Natural killer cell treated with Interleukin-12 subunit alpha and Interleukin-12 subunit beta and Interleukin-15 and Interleukin-18, amount 100 ng/mL, for 72 hours (primary cell): ENCODE measurements around the gene CELF2. TPM values are rescaled to one million over a fixed set of nuclear protein-coding genes. Genes with fewer than 3 reads are reported as not detected.
A peak's percentile ranks its signal among the peaks of the same experiment; 100 is the strongest.

ENCODE experiments used
- ATAC-seq, 2 donors: fragments of 150-1000 bp; cut with Tn5 transposase in 1 of 2; sonication (Bioruptor Pico), chemical (Tn5 transposase) in 1 of 2; 2 replicates each; pipeline ENCODE4 v1.10.0; 2021
- DNase-seq: peaks from one replicate; pipeline ENCODE4 v3.0.0; 2022; ENCODE audit warnings: low spot score
- H3K27ac Mint-ChIP-seq, 2 donors: 1 replicate in 1 of 2; 2 replicates in 1 of 2; pipeline ENCODE4 v1.8.0; 2022; ENCODE audit warnings: mixed read lengths in 2 of 2, mild to moderate bottlenecking in 1 of 2, moderate library complexity in 1 of 2
- H3K27me3 Mint-ChIP-seq, 2 donors: 1 replicate in 1 of 2; 2 replicates in 1 of 2; pipeline ENCODE4 v1.8.0; 2022; ENCODE audit warnings: mixed read lengths in 2 of 2
- H3K36me3 Mint-ChIP-seq: one replicate; pipeline ENCODE4 v1.8.0; 2022; ENCODE audit warnings: mixed read lengths
- H3K4me1 Mint-ChIP-seq, 2 donors: 1 replicate in 1 of 2; 2 replicates in 1 of 2; pipeline ENCODE4 v1.8.0; 2022; ENCODE audit warnings: low read depth in 2 of 2, mixed read lengths in 2 of 2, mild to moderate bottlenecking in 1 of 2
- H3K4me3 Mint-ChIP-seq: one replicate; pipeline ENCODE4 v1.8.0; 2022; ENCODE audit warnings: mixed read lengths
- H3K9me3 Mint-ChIP-seq: 2 replicates; pipeline ENCODE4 v1.8.0; 2022; ENCODE audit warnings: mixed read lengths
- total RNA-seq, 2 donors: library from RNA; stranded (reverse); gene quantifications; one replicate each; pipeline ENCODE4 v1.2.3, GENCODE V29; 2022

Gene CELF2
- total RNA-seq, 2 donors from 2014 or later = 185 to 208 TPM

- no peak for DNase-seq
- Mint-ChIP-seq H3K27ac (peak overlapping the region; percentile 88 to 94), H3K27me3 (no peaks in the 10 kb centered on the region), H3K9me3 (no peaks in the 10 kb centered on the region), H3K4me1 (peaks cover 80 to 86% of the 10 kb centered on the region in 2 donors), H3K4me3 (peak overlapping the region; percentile 79), H3K36me3 (no peaks in the 10 kb centered on the region)
- no peak for ATAC-seq
These were observed 132.6 kb downstream of the CELF2 start for GRCh38 chr10:11150231-11150731.

GRCh38 chr10:11150879-11151415 is 133.3 kb downstream of the CELF2 start:
- H3K36me3 Mint-ChIP-seq = no peaks in the 10 kb centered on the region
- DNase-seq (no peak), ATAC-seq (no peak)
- peaks cover 75 to 80% of the 10 kb centered on the region in 2 donors for H3K4me1 Mint-ChIP-seq
- peak overlapping the region; percentile 88 to 94 for H3K27ac Mint-ChIP-seq
- H3K9me3 Mint-ChIP-seq = no peaks in the 10 kb centered on the region
- no peaks in the 10 kb centered on the region for H3K27me3 Mint-ChIP-seq
- peak overlapping the region; percentile 79 for H3K4me3 Mint-ChIP-seq

- H3K4me3 Mint-ChIP-seq = no peak overlapping the region
- H3K4me1 Mint-ChIP-seq = peaks cover 73 to 79% of the 10 kb centered on the region in 2 donors
- peaks cover 3% of the 10 kb centered on the region for H3K9me3 Mint-ChIP-seq
- peak overlapping the region; percentile 81 to 94 for H3K27ac Mint-ChIP-seq
- DNase-seq (no peak), ATAC-seq (no peak)
- no peaks in the 10 kb centered on the region for H3K27me3 Mint-ChIP-seq
- no peaks in the 10 kb centered on the region for H3K36me3 Mint-ChIP-seq
These were observed 135.1 kb downstream of the CELF2 start for GRCh38 chr10:11152801-11153200.

GRCh38 chr10:11153245-11153644 is 135.6 kb downstream of the CELF2 start:
- peak overlapping the region; percentile 81 to 94 for H3K27ac Mint-ChIP-seq
- peaks cover 3% of the 10 kb centered on the region for H3K9me3 Mint-ChIP-seq
- no peak for DNase-seq
- H3K4me3 Mint-ChIP-seq = no peak overlapping the region
- no peak for ATAC-seq
- H3K27me3 Mint-ChIP-seq = no peaks in the 10 kb centered on the region
- no peaks in the 10 kb centered on the region for H3K36me3 Mint-ChIP-seq
- peaks cover 73 to 79% of the 10 kb centered on the region in 2 donors for H3K4me1 Mint-ChIP-seq

- Mint-ChIP-seq H3K27ac (peak overlapping the region; percentile 81 to 94), H3K36me3 (no peaks in the 10 kb centered on the region), H3K4me3 (peak overlapping the region; percentile 19), H3K9me3 (peaks cover 3% of the 10 kb centered on the region), H3K27me3 (no peaks in the 10 kb centered on the region), H3K4me1 (peaks cover 73 to 76% of the 10 kb centered on the region in 2 donors)
- DNase-seq = no peak
- ATAC-seq = no peak
These were observed 136.1 kb downstream of the CELF2 start for GRCh38 chr10:11153766-11154165.

- peaks cover 3% of the 10 kb centered on the region for H3K9me3 Mint-ChIP-seq
- H3K27me3 Mint-ChIP-seq = no peaks in the 10 kb centered on the region
- H3K27ac Mint-ChIP-seq = peak overlapping the region; percentile 81 to 94
- H3K4me1 Mint-ChIP-seq = peaks cover 68 to 71% of the 10 kb centered on the region in 2 donors
- ATAC-seq (no peak), DNase-seq (no peak)
- no peaks in the 10 kb centered on the region for H3K36me3 Mint-ChIP-seq
- H3K4me3 Mint-ChIP-seq = peak overlapping the region; percentile 19
These were observed 136.7 kb downstream of the CELF2 start for GRCh38 chr10:11154333-11154732.

GRCh38 chr10:11154849-11155498 is 137.3 kb downstream of the CELF2 start:
- no peaks in the 10 kb centered on the region for H3K36me3 Mint-ChIP-seq
- peak overlapping the region; percentile 19 for H3K4me3 Mint-ChIP-seq
- H3K27me3 Mint-ChIP-seq = no peaks in the 10 kb centered on the region
- no peak for DNase-seq
- ATAC-seq = no peak
- peaks cover 3% of the 10 kb centered on the region for H3K9me3 Mint-ChIP-seq
- H3K27ac Mint-ChIP-seq = peak overlapping the region; percentile 81 to 94
- peaks cover 63 to 64% of the 10 kb centered on the region in 2 donors for H3K4me1 Mint-ChIP-seq

GRCh38 chr10:11156480-11156879 is 138.8 kb downstream of the CELF2 start:
- peaks cover 53% of the 10 kb centered on the region in 2 donors for H3K4me1 Mint-ChIP-seq
- peaks cover 3% of the 10 kb centered on the region for H3K9me3 Mint-ChIP-seq
- H3K27me3 Mint-ChIP-seq = no peaks in the 10 kb centered on the region
- H3K36me3 Mint-ChIP-seq = peaks cover under 1% of the 10 kb centered on the region
- DNase-seq (peak; percentile 72), ATAC-seq (peak; percentile 84 to 89)
- peak overlapping the region; percentile 81 to 91 for H3K27ac Mint-ChIP-seq
- H3K4me3 Mint-ChIP-seq = peak overlapping the region; percentile 62

- peak; percentile 51 to 63 for ATAC-seq
- Mint-ChIP-seq H3K9me3 (peaks cover 3% of the 10 kb centered on the region), H3K4me1 (peaks cover 53 to 59% of the 10 kb centered on the region in 2 donors), H3K27me3 (no peaks in the 10 kb centered on the region), H3K27ac (peak overlapping the region; percentile 81 to 91), H3K4me3 (peak overlapping the region; percentile 39), H3K36me3 (peaks cover 4% of the 10 kb centered on the region)
- no peak for DNase-seq
These were observed 139.8 kb downstream of the CELF2 start for GRCh38 chr10:11157292-11158076.

- DNase-seq = no peak
- Mint-ChIP-seq H3K4me1 (peaks cover 56 to 59% of the 10 kb centered on the region in 2 donors), H3K27me3 (no peaks in the 10 kb centered on the region), H3K27ac (peak overlapping the region; percentile 81 to 91), H3K36me3 (peaks cover 4% of the 10 kb centered on the region), H3K4me3 (peak overlapping the region; percentile 39), H3K9me3 (peaks cover 3% of the 10 kb centered on the region)
- no peak for ATAC-seq
These were observed 140.4 kb downstream of the CELF2 start for GRCh38 chr10:11158080-11158479.

- Mint-ChIP-seq H3K4me3 (no peak overlapping the region), H3K4me1 (peaks cover 59 to 62% of the 10 kb centered on the region in 2 donors), H3K27ac (peak overlapping the region; percentile 33 to 79), H3K27me3 (no peaks in the 10 kb centered on the region), H3K9me3 (peaks cover 3% of the 10 kb centered on the region), H3K36me3 (peaks cover 4% of the 10 kb centered on the region)
- DNase-seq = no peak
- no peak for ATAC-seq
These were observed 142.0 kb downstream of the CELF2 start for GRCh38 chr10:11159543-11160215.

GRCh38 chr10:11161096-11161495 is 143.4 kb downstream of the CELF2 start:
- H3K4me1 Mint-ChIP-seq = peaks cover 58 to 59% of the 10 kb centered on the region in 2 donors
- no peak for DNase-seq
- peaks cover 3% of the 10 kb centered on the region for H3K9me3 Mint-ChIP-seq
- no peaks in the 10 kb centered on the region for H3K27me3 Mint-ChIP-seq
- H3K27ac Mint-ChIP-seq = no peak overlapping the region
- no peak overlapping the region for H3K4me3 Mint-ChIP-seq
- peaks cover 7% of the 10 kb centered on the region for H3K36me3 Mint-ChIP-seq
- ATAC-seq = no peak

- Mint-ChIP-seq H3K27ac (no peak overlapping the region), H3K9me3 (no peaks in the 10 kb centered on the region), H3K4me1 (peaks cover 50 to 51% of the 10 kb centered on the region in 2 donors), H3K4me3 (no peak overlapping the region), H3K36me3 (peaks cover 15% of the 10 kb centered on the region), H3K27me3 (no peaks in the 10 kb centered on the region)
- DNase-seq (no peak), ATAC-seq (no peak)
These were observed 144.2 kb downstream of the CELF2 start for GRCh38 chr10:11161910-11162309.
